PC-3 (cell line): Measurements from ENCODE around the gene SPAAR. TPM values are rescaled to one million over a fixed set of nuclear protein-coding genes. Genes with fewer than 3 reads are reported as not detected.

Experiments
- ATAC-seq: fragments of 200-7000 bp; cut with Tn5 transposase; 2 replicates; pipeline ENCODE4 v1.9.1; 2020; ENCODE audit warnings: mild to moderate bottlenecking, moderate library complexity
- BruUV-seq: library from RNA; stranded (reverse); fragments of 400-500 nt; replicated peaks from 2 replicates; lab custom pipeline; 2021; lab: Mats Ljungman, UMichigan
- CTCF ChIA-PET: fragments of 300-600 bp; sonication (Branson Sonifier 250); formaldehyde crosslinking; loops from one replicate; lab custom pipeline; 2022; ENCODE audit warnings: antibody characterized with exemption; lab: Charles Lee
- POLR2A ChIA-PET: fragments of 300-600 bp; sonication (Branson Sonifier 250); formaldehyde crosslinking; loops from one replicate; lab custom pipeline; 2022; ENCODE audit warnings: antibody characterized with exemption; ENCODE audit not compliant: unreplicated experiment; lab: Charles Lee
- DNase-seq: peaks from one replicate; pipeline ENCODE4 v3.0.0-alpha.2; 2015
- H2AFZ ChIP-seq: fragments of 300-600 bp; sonication (generic); 2 replicates; pipeline ENCODE4 v1.6.0; 2016; ENCODE audit warnings: antibody characterized with exemption, low read length
- H3F3A ChIP-seq: fragments of 300-600 bp; sonication (generic); one replicate; pipeline ENCODE4 v1.6.0; 2017; ENCODE audit warnings: antibody characterized with exemption, low read length, control low read depth, mild to moderate bottlenecking; ENCODE audit not compliant: unreplicated experiment
- H3K27ac ChIP-seq: fragments of 300-600 bp; sonication (generic); 2 replicates; pipeline ENCODE4 v1.5.1; 2016; ENCODE audit warnings: mild to moderate bottlenecking, low read length
- H3K27me3 ChIP-seq: fragments of 300-600 bp; sonication (generic); 2 replicates; pipeline ENCODE4 v1.6.1; 2016; ENCODE audit warnings: low read length, mixed read lengths
- H3K36me3 ChIP-seq: fragments of 300-600 bp; sonication (generic); 2 replicates; pipeline ENCODE4 v1.6.1; 2016; ENCODE audit warnings: low read depth, mixed run types, low read length, mixed read lengths
- H3K4me1 ChIP-seq: fragments of 300-600 bp; sonication (generic); 2 replicates; pipeline ENCODE4 v1.5.1; 2016; ENCODE audit warnings: low read length; ENCODE audit not compliant: insufficient read depth
- H3K4me2 ChIP-seq: fragments of 300-600 bp; sonication (generic); 2 replicates; pipeline ENCODE4 v1.6.0; 2016; ENCODE audit warnings: low read length
- H3K4me3 ChIP-seq: fragments of 300-600 bp; sonication (generic); 2 replicates; pipeline ENCODE4 v1.5.1; 2016; ENCODE audit warnings: mild to moderate bottlenecking, low read length, mixed read lengths
- H3K79me2 ChIP-seq: fragments of 300-600 bp; sonication (generic); 2 replicates; pipeline ENCODE4 v1.6.1; 2017; ENCODE audit warnings: low read length, mixed read lengths
- H3K9ac ChIP-seq: fragments of 300-600 bp; sonication (generic); 2 replicates; pipeline ENCODE4 v1.6.0; 2016; ENCODE audit warnings: mild to moderate bottlenecking, low read length
- H3K9me2 ChIP-seq: fragments of 300-600 bp; sonication (generic); replicated peaks from 2 replicates; pipeline ENCODE4 v1.6.1; 2016; ENCODE audit warnings: mixed run types, low read length, mixed read lengths
- H3K9me3 ChIP-seq: fragments of 300-600 bp; sonication (generic); 2 replicates; pipeline ENCODE4 v1.6.1; 2016; ENCODE audit warnings: low read length, mixed read lengths
- H4K20me1 ChIP-seq: fragments of 300-600 bp; sonication (generic); 2 replicates; pipeline ENCODE4 v1.6.1; 2016; ENCODE audit warnings: low read length, mixed read lengths
- CTCF ChIP-seq: fragments of 300-600 bp; sonication (generic); conservative IDR thresholded peaks from 2 replicates; pipeline ENCODE4 v1.5.1; 2017; ENCODE audit warnings: antibody characterized with exemption, low read depth, mild to moderate bottlenecking, low read length
- EZH2 ChIP-seq: fragments of 300-600 bp; sonication (generic); IDR thresholded peaks from one replicate; pipeline ENCODE4 v1.6.1; 2017; ENCODE audit warnings: antibody characterized with exemption, mild to moderate bottlenecking, low read length; ENCODE audit not compliant: unreplicated experiment
- EZH2phosphoT487 ChIP-seq: fragments of 300-600 bp; sonication (generic); IDR thresholded peaks from 2 replicates; pipeline ENCODE4 v1.6.1; 2018; ENCODE audit warnings: mild to moderate bottlenecking, antibody characterized with exemption, low read length, borderline replicate concordance
- intact Hi-C: fragments of 100-400 bp; cut with micrococcal nuclease; formaldehyde crosslinking; loops from 2 replicates; pipeline ENCODE4 v1.9.0; 2023
- total RNA-seq: library from RNA; depleted of rRNA; stranded (reverse); fragments of >200 nt; gene quantifications from 2 replicates; pipeline ENCODE4 v1.2.3, GENCODE V29; 2014

The SPAAR gene
- total RNA-seq, 1 experiment from 2014 or later = not detected

- H3K9me2 ChIP-seq = no peaks in the 10 kb centered on the region
- H3K36me3 ChIP-seq = no peaks in the 10 kb centered on the region
- no peak overlapping the region for H3K9ac ChIP-seq
- no peak overlapping the region for H2AFZ ChIP-seq
- H3K9me3 ChIP-seq = no peaks in the 10 kb centered on the region
- ChIA-PET CTCF (no interaction called here), POLR2A (no interaction called here)
- no peak overlapping the region for H3K4me3 ChIP-seq
- H3K4me1 ChIP-seq = no peaks in the 10 kb centered on the region
- intact Hi-C loops = no loop called here
- BruUV-seq = no TSS peak
- DNase-seq (no peak), ATAC-seq (no peak)
- H3K27ac ChIP-seq = no peak overlapping the region
- no peaks in the 10 kb centered on the region for H4K20me1 ChIP-seq
- no peak overlapping the region for H3K4me2 ChIP-seq
- TF ChIP-seq CTCF (no peak), EZH2phosphoT487 (no peak), EZH2 (no peak)
- no peaks in the 10 kb centered on the region for H3F3A ChIP-seq
- H3K27me3 ChIP-seq = no peaks in the 10 kb centered on the region
- H3K79me2 ChIP-seq = no peaks in the 10 kb centered on the region
These were observed 26.0 kb downstream of the SPAAR start for GRCh38 chr9:35935261-35935660.

GRCh38 chr9:35935755-35936509 lies 26.6 kb downstream of the SPAAR start:
- ATAC-seq (no peak), DNase-seq (peak; percentile 11)
- ChIA-PET POLR2A (no interaction called here), CTCF (no interaction called here)
- H3K36me3 ChIP-seq = no peaks in the 10 kb centered on the region
- BruUV-seq = no TSS peak
- no peaks in the 10 kb centered on the region for H3K79me2 ChIP-seq
- H3F3A ChIP-seq = no peaks in the 10 kb centered on the region
- no peaks in the 10 kb centered on the region for H4K20me1 ChIP-seq
- H3K4me2 ChIP-seq = no peak overlapping the region
- H3K9me3 ChIP-seq = no peaks in the 10 kb centered on the region
- H3K27ac ChIP-seq = no peak overlapping the region
- no peaks in the 10 kb centered on the region for H3K9me2 ChIP-seq
- H2AFZ ChIP-seq = peak overlapping the region; percentile 42; the same call in 1 of the 2 replicates
- H3K4me1 ChIP-seq = no peaks in the 10 kb centered on the region
- no peak overlapping the region for H3K4me3 ChIP-seq
- H3K27me3 ChIP-seq = no peaks in the 10 kb centered on the region
- TF ChIP-seq EZH2phosphoT487 = no peak
- no peak for TF ChIP-seq EZH2
- no peak for TF ChIP-seq CTCF
- no peak overlapping the region for H3K9ac ChIP-seq
- intact Hi-C loops = no loop called here

- H3K4me2 ChIP-seq = no peak overlapping the region
- TF ChIP-seq EZH2 = no peak
- TF ChIP-seq CTCF = no peak
- no peak for TF ChIP-seq EZH2phosphoT487
- POLR2A ChIA-PET = no interaction called here
These were observed 27.9 kb downstream of the SPAAR start for GRCh38 chr9:35937227-35937626.

More at GRCh38 chr9:35937227-35937626, 27.9 kb downstream of the SPAAR start:
- DNase-seq = no peak
- ATAC-seq = no peak
- Histone ChIP-seq H3K4me3 (no peak overlapping the region), H3K9me3 (no peaks in the 10 kb centered on the region), H3K36me3 (no peaks in the 10 kb centered on the region), H3F3A (no peaks in the 10 kb centered on the region), H3K27me3 (no peaks in the 10 kb centered on the region), H3K9me2 (no peaks in the 10 kb centered on the region), H4K20me1 (no peaks in the 10 kb centered on the region), H3K4me1 (no peaks in the 10 kb centered on the region), H3K27ac (no peak overlapping the region), H2AFZ (no peak overlapping the region), H3K79me2 (no peaks in the 10 kb centered on the region), H3K9ac (no peak overlapping the region)
- no TSS peak for BruUV-seq
- intact Hi-C loops = no loop called here
- CTCF ChIA-PET = no interaction called here
